WI38 (cell line): Measurements from ENCODE around the gene POLE.
A peak's percentile ranks its signal among the peaks of the same experiment; 100 is the strongest.
"Not testable (repeated sequence)": the region's sequence is repeated elsewhere in the genome, so short reads cannot be mapped to it uniquely, and the experiment has no call there.

Experiments
- H3K4me3 ChIP-seq: 2 replicates; pipeline ENCODE4 v1.5.1; 2011; ENCODE audit warnings: low read depth, mild to moderate bottlenecking, control low read depth, low read length
- TF ChIP-seq, protein P1 (sequence below): IDR thresholded peaks from 2 replicates; pipeline ENCODE4 v1.5.1; 2012; ENCODE audit warnings: low read depth, mild to moderate bottlenecking, control low read depth, low read length

Gene POLE

GRCh38 chr12:132602572-132603239, 84.4 kb downstream of the POLE start:
- TF ChIP-seq, protein P1, sequence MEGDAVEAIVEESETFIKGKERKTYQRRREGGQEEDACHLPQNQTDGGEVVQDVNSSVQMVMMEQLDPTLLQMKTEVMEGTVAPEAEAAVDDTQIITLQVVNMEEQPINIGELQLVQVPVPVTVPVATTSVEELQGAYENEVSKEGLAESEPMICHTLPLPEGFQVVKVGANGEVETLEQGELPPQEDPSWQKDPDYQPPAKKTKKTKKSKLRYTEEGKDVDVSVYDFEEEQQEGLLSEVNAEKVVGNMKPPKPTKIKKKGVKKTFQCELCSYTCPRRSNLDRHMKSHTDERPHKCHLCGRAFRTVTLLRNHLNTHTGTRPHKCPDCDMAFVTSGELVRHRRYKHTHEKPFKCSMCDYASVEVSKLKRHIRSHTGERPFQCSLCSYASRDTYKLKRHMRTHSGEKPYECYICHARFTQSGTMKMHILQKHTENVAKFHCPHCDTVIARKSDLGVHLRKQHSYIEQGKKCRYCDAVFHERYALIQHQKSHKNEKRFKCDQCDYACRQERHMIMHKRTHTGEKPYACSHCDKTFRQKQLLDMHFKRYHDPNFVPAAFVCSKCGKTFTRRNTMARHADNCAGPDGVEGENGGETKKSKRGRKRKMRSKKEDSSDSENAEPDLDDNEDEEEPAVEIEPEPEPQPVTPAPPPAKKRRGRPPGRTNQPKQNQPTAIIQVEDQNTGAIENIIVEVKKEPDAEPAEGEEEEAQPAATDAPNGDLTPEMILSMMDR, result no peak
- no peak overlapping the region for H3K4me3 ChIP-seq

DNA sequence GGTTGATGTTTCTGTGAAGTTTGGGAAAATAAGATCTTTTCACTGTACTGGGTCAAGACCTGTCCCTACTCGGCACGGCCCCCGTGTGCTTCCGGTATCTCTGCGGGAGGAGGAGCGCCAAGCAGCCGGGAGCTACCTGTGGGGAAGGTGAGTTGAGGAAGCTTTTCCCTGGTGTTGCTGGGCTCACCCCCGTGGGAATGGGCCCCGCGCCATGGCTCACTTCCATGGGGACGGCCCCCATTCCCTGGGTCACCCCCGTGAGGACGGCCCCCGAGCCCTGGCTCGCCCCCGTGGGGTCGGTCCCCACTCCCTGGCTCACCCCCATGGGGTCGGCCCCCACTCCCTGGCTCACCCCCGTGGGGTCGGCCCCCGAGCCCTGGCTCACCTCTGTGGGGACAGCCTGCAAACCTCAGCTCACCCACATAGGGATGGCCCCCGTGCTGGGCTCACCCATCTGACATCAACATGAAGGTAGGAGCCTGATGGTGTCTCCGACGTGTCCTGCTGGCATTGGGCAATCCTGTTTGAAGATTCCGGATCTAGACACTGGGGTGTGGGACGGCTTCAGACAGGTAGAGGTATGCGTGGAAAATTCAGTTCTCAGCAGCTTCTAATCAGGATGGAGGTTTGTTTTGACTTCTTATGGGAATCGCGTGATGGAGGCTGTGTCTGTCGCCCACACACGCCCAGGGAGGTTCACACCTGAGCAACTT, 85.8 kb downstream of the POLE start:
- H3K4me3 ChIP-seq, result no peak overlapping the region
- TF ChIP-seq, protein P1, result no peak

- TF ChIP-seq, protein P1, result peak; percentile 71
- H3K4me3 ChIP-seq, result peak overlapping the region; percentile 53
Observed at GRCh38 chr12:132600048-132601032, 86.8 kb downstream of the POLE start.

- H3K4me3 ChIP-seq, result not testable (repeated sequence)
Observed at GRCh38 chr12:132599502-132599901, 87.6 kb downstream of the POLE start.

DNA sequence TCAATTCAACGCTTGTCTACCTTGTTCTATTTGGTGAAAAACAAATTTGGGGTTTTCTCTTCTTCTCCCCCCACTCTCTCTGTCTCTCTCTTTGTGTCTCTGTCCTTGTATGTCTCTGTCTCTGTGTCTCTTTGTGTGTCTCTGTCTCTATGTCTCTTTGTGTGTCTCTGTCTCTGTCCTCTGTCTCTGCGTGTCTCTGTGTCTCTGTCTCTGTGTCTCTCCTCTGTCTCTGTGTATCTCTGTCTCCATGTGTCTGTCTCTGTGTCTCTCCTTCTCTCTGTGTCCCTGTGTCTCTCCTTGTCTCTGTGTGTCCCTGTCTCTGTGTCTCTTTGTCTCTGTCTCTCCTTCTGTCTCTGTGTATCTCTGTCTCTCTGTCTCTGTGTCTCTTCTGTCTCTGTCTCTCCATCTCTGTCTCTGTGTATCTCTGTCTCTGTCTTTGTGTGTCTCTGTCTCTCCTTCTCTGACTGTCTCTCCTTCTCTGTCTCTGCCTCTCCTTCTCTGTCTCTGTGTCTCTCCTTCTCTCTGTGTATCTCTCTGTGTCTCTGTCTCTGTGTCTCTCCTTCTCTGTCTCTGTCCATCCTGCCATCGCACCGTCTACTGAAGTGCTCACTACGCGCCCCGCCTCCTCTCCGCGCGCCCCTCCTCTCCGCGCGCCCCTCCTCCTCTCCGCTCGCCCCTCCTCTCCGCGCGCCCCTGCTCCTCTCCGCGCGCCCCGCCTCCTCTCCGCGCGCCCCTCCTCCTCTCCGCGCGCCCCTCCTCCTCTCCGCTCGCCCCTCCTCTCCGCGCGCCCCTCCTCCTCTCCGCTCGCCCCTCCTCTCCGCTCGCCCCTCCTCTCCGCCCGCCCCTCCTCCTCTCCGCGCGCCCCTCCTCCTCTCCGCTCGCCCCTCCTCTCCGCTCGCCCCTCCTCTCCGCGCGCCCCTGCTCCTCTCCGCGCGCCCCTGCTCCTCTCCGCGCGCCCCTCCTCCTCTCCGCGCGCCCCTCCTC, 89.5 kb downstream of the POLE start:
- H3K4me3 ChIP-seq, result peak overlapping the region; percentile 61

GRCh38 chr12:132596016-132596415, 91.1 kb downstream of the POLE start:
- no peak overlapping the region for H3K4me3 ChIP-seq

More for the DNA sequence above, 89.5 kb downstream of the POLE start:
- TF ChIP-seq, protein P1, result no peak

More at GRCh38 chr12:132596016-132596415, 91.1 kb downstream of the POLE start:
- TF ChIP-seq, protein P1, result no peak
